SK-N-MC (cell line): Measurements from ENCODE around the gene ENTPD1.

ENCODE experiments used
- EZH2 ChIP-seq: fragments of 200-600 bp; sonication (generic); IDR thresholded peaks from one replicate; pipeline ENCODE4 v1.6.1; 2017; ENCODE audit warnings: antibody characterized with exemption
- POLR2AphosphoS5 ChIP-seq: IDR thresholded peaks from 2 replicates; pipeline ENCODE4 v1.6.1; 2012; ENCODE audit warnings: mild to moderate bottlenecking, low read depth, low read length, borderline replicate concordance

- no peak for TF ChIP-seq EZH2
- TF ChIP-seq POLR2AphosphoS5: no peak
Measured at GRCh38 chr10:95833042-95833610, 77.2 kb downstream of the ENTPD1 start.
